Stimulated activated naive CD8-positive, alpha-beta T cell treated with anti-CD3 and anti-CD28 coated beads, Interleukin-15, Interleukin-2, amounts not matched to agents 100 ng/mL and 50 ng/mL, for 24 hours (primary cell): ENCODE results near the gene COLEC11.
"Not testable (repeated sequence)": the region's sequence is repeated elsewhere in the genome, so short reads cannot be mapped to it uniquely, and the experiment has no call there.

Source experiments
- H3K27ac Mint-ChIP-seq: one replicate; pipeline ENCODE4 v1.8.0; 2021; ENCODE audit warnings: mild to moderate bottlenecking, mixed read lengths
- H3K27me3 Mint-ChIP-seq: one replicate; pipeline ENCODE4 v1.8.0; 2021; ENCODE audit warnings: mixed read lengths
- H3K36me3 Mint-ChIP-seq: one replicate; pipeline ENCODE4 v1.8.0; 2021; ENCODE audit warnings: low read depth, mixed read lengths
- H3K4me1 Mint-ChIP-seq: one replicate; pipeline ENCODE4 v1.8.0; 2021; ENCODE audit warnings: low read depth, mixed read lengths
- H3K4me3 Mint-ChIP-seq: one replicate; pipeline ENCODE4 v1.8.0; 2021; ENCODE audit warnings: mild to moderate bottlenecking, mixed read lengths
- H3K9me3 Mint-ChIP-seq: one replicate; pipeline ENCODE4 v1.8.0; 2021; ENCODE audit warnings: mixed read lengths

The COLEC11 gene

GRCh38 chr2:3633089-3633981 lies 38.4 kb downstream of the COLEC11 start:
- H3K36me3 Mint-ChIP-seq: no peaks in the 10 kb centered on the region
- no peaks in the 10 kb centered on the region for H3K4me1 Mint-ChIP-seq
- no peak overlapping the region for H3K4me3 Mint-ChIP-seq

GRCh38 chr2:3633982-3634595 lies 39.2 kb downstream of the COLEC11 start:
- Mint-ChIP-seq H3K4me1 (no peaks in the 10 kb centered on the region), H3K9me3 (no peaks in the 10 kb centered on the region), H3K27ac (no peak overlapping the region), H3K27me3 (no peaks in the 10 kb centered on the region), H3K4me3 (no peak overlapping the region), H3K36me3 (no peaks in the 10 kb centered on the region)

More at GRCh38 chr2:3633089-3633981, 38.4 kb downstream of the COLEC11 start:
- no peaks in the 10 kb centered on the region for H3K27me3 Mint-ChIP-seq
- no peak overlapping the region for H3K27ac Mint-ChIP-seq
- no peaks in the 10 kb centered on the region for H3K9me3 Mint-ChIP-seq

- Mint-ChIP-seq H3K9me3 (no peaks in the 10 kb centered on the region), H3K4me3 (no peak overlapping the region), H3K27me3 (no peaks in the 10 kb centered on the region), H3K36me3 (no peaks in the 10 kb centered on the region), H3K27ac (no peak overlapping the region), H3K4me1 (no peaks in the 10 kb centered on the region)
Observed at GRCh38 chr2:3634596-3635121, 39.7 kb downstream of the COLEC11 start.

GRCh38 chr2:3635171-3635974 lies 40.5 kb downstream of the COLEC11 start:
- no peak overlapping the region for H3K27ac Mint-ChIP-seq
- no peaks in the 10 kb centered on the region for H3K36me3 Mint-ChIP-seq
- H3K27me3 Mint-ChIP-seq: no peaks in the 10 kb centered on the region
- H3K4me3 Mint-ChIP-seq: no peak overlapping the region
- no peaks in the 10 kb centered on the region for H3K9me3 Mint-ChIP-seq
- no peaks in the 10 kb centered on the region for H3K4me1 Mint-ChIP-seq

- H3K4me1 Mint-ChIP-seq, H3K9me3 Mint-ChIP-seq, H3K4me3 Mint-ChIP-seq, H3K36me3 Mint-ChIP-seq, H3K27me3 Mint-ChIP-seq, H3K27ac Mint-ChIP-seq: not testable (repeated sequence)
Observed at GRCh38 chr2:3635975-3636327, 41.0 kb downstream of the COLEC11 start.

GRCh38 chr2:3636586-3637310 lies 41.8 kb downstream of the COLEC11 start:
- Mint-ChIP-seq H3K4me3 (no peak overlapping the region), H3K27ac (no peak overlapping the region), H3K4me1 (no peaks in the 10 kb centered on the region), H3K27me3 (no peaks in the 10 kb centered on the region), H3K9me3 (no peaks in the 10 kb centered on the region), H3K36me3 (no peaks in the 10 kb centered on the region)

- no peak overlapping the region for H3K4me3 Mint-ChIP-seq
- H3K27me3 Mint-ChIP-seq: no peaks in the 10 kb centered on the region
- no peak overlapping the region for H3K27ac Mint-ChIP-seq
- no peaks in the 10 kb centered on the region for H3K36me3 Mint-ChIP-seq
- no peaks in the 10 kb centered on the region for H3K4me1 Mint-ChIP-seq
- H3K9me3 Mint-ChIP-seq: no peaks in the 10 kb centered on the region
Observed at GRCh38 chr2:3637311-3637675, 42.4 kb downstream of the COLEC11 start.

- H3K27ac Mint-ChIP-seq: no peak overlapping the region
- H3K27me3 Mint-ChIP-seq: no peaks in the 10 kb centered on the region
- H3K4me1 Mint-ChIP-seq: no peaks in the 10 kb centered on the region
- H3K9me3 Mint-ChIP-seq: no peaks in the 10 kb centered on the region
- no peaks in the 10 kb centered on the region for H3K36me3 Mint-ChIP-seq
- H3K4me3 Mint-ChIP-seq: no peak overlapping the region
Observed at GRCh38 chr2:3637692-3638455, 43.0 kb downstream of the COLEC11 start.

GRCh38 chr2:3638456-3638810 lies 43.5 kb downstream of the COLEC11 start:
- H3K9me3 Mint-ChIP-seq: no peaks in the 10 kb centered on the region
- no peaks in the 10 kb centered on the region for H3K4me1 Mint-ChIP-seq
- H3K36me3 Mint-ChIP-seq: no peaks in the 10 kb centered on the region
- H3K4me3 Mint-ChIP-seq: no peak overlapping the region
- no peak overlapping the region for H3K27ac Mint-ChIP-seq
- no peaks in the 10 kb centered on the region for H3K27me3 Mint-ChIP-seq

- Mint-ChIP-seq H3K27ac (no peak overlapping the region), H3K9me3 (no peaks in the 10 kb centered on the region), H3K4me1 (no peaks in the 10 kb centered on the region), H3K27me3 (no peaks in the 10 kb centered on the region), H3K36me3 (no peaks in the 10 kb centered on the region), H3K4me3 (no peak overlapping the region)
Observed at GRCh38 chr2:3639015-3639630, 44.2 kb downstream of the COLEC11 start.

- no peaks in the 10 kb centered on the region for H3K9me3 Mint-ChIP-seq
- no peak overlapping the region for H3K4me3 Mint-ChIP-seq
- H3K27ac Mint-ChIP-seq: no peak overlapping the region
- H3K4me1 Mint-ChIP-seq: no peaks in the 10 kb centered on the region
- H3K27me3 Mint-ChIP-seq: no peaks in the 10 kb centered on the region
- H3K36me3 Mint-ChIP-seq: no peaks in the 10 kb centered on the region
Observed at GRCh38 chr2:3639653-3640052, 44.7 kb downstream of the COLEC11 start.

- Mint-ChIP-seq H3K36me3 (no peaks in the 10 kb centered on the region), H3K4me1 (no peaks in the 10 kb centered on the region), H3K27me3 (no peaks in the 10 kb centered on the region), H3K27ac (no peak overlapping the region), H3K9me3 (no peaks in the 10 kb centered on the region), H3K4me3 (no peak overlapping the region)
Observed at GRCh38 chr2:3641181-3641580, 46.3 kb downstream of the COLEC11 start.

GRCh38 chr2:3641841-3642421 lies 47.0 kb downstream of the COLEC11 start:
- Mint-ChIP-seq H3K4me1 (no peaks in the 10 kb centered on the region), H3K4me3 (no peak overlapping the region), H3K36me3 (no peaks in the 10 kb centered on the region), H3K27ac (no peak overlapping the region), H3K9me3 (no peaks in the 10 kb centered on the region), H3K27me3 (no peaks in the 10 kb centered on the region)
